ENCODE measurements around the gene FOXP2. TPM values are rescaled to one million over a fixed set of nuclear protein-coding genes. Genes with fewer than 3 reads are reported as not detected.

Gene FOXP2
- total and polyA plus RNA-seq, 2 of the 4 experiments (the other 2 are of a cell fraction): 0.89 to 1.1 TPM

DNA sequence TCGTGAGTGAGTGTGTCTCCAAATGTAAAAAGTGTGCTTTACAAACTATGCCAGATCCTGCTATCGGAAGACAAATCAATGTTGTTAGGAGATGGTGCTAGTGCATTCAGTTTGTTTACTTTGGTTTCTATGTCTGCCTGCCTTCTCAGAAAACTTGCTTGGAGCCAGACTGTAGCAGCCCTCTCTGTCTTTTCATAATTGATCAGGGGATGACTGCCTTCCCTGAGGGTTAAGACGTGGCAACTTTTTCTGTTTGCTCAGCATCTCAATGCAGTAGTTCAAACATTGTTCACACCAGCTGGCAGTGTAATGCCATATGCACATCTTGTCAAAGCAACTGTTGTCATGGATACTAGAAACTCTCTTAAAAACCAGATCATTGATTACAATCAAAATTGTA lies 118.5 kb downstream of the FOXP2 start:
- no peaks in the 10 kb centered on the region for H3K36me3 ChIP-seq (ENCODE audit: control insufficient read depth, insufficient read depth, low read length)
- no peak overlapping the region for H3K14ac ChIP-seq (replicated peaks; ENCODE audit: low read depth, low read length)
- TF ChIP-seq RAD21 (IDR thresholded peaks at IDR 0.05; ENCODE audit: low read length): no peak
- no peak for TF ChIP-seq FOS (IDR thresholded peaks at IDR 0.05; ENCODE audit: low read depth, low read length)
- TF ChIP-seq, protein P1, sequence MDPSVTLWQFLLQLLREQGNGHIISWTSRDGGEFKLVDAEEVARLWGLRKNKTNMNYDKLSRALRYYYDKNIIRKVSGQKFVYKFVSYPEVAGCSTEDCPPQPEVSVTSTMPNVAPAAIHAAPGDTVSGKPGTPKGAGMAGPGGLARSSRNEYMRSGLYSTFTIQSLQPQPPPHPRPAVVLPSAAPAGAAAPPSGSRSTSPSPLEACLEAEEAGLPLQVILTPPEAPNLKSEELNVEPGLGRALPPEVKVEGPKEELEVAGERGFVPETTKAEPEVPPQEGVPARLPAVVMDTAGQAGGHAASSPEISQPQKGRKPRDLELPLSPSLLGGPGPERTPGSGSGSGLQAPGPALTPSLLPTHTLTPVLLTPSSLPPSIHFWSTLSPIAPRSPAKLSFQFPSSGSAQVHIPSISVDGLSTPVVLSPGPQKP (IDR thresholded peaks at IDR 0.05; ENCODE audit: borderline replicate concordance, low read depth, low read length): no peak
- TF ChIP-seq CEBPB (IDR thresholded peaks at IDR 0.05; ENCODE audit: low read depth, low read length): no peak
- no peak for TF ChIP-seq SMC3 (IDR thresholded peaks at IDR 0.05; ENCODE audit: low read depth, low read length)
- TF ChIP-seq, protein P2, sequence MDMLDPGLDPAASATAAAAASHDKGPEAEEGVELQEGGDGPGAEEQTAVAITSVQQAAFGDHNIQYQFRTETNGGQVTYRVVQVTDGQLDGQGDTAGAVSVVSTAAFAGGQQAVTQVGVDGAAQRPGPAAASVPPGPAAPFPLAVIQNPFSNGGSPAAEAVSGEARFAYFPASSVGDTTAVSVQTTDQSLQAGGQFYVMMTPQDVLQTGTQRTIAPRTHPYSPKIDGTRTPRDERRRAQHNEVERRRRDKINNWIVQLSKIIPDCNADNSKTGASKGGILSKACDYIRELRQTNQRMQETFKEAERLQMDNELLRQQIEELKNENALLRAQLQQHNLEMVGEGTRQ (IDR thresholded peaks at IDR 0.05; ENCODE audit: low read depth, low read length): no peak
- TF ChIP-seq RFX5 (IDR thresholded peaks at IDR 0.05; ENCODE audit: low read depth, low read length): no peak
- no peak for TF ChIP-seq POLR2A (IDR thresholded peaks at IDR 0.05; ENCODE audit: low read depth, low read length)
- TF ChIP-seq, protein P3, sequence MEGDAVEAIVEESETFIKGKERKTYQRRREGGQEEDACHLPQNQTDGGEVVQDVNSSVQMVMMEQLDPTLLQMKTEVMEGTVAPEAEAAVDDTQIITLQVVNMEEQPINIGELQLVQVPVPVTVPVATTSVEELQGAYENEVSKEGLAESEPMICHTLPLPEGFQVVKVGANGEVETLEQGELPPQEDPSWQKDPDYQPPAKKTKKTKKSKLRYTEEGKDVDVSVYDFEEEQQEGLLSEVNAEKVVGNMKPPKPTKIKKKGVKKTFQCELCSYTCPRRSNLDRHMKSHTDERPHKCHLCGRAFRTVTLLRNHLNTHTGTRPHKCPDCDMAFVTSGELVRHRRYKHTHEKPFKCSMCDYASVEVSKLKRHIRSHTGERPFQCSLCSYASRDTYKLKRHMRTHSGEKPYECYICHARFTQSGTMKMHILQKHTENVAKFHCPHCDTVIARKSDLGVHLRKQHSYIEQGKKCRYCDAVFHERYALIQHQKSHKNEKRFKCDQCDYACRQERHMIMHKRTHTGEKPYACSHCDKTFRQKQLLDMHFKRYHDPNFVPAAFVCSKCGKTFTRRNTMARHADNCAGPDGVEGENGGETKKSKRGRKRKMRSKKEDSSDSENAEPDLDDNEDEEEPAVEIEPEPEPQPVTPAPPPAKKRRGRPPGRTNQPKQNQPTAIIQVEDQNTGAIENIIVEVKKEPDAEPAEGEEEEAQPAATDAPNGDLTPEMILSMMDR (conservative IDR thresholded peaks at IDR 0.05; ENCODE audit: low read depth, low read length): no peak
- TF ChIP-seq MAFK (IDR thresholded peaks at IDR 0.05; ENCODE audit: low read depth, low read length): no peak
- no peak for TF ChIP-seq CHD1 (IDR thresholded peaks at IDR 0.05; ENCODE audit: low read depth, low read length)
- TF ChIP-seq BHLHE40 (IDR thresholded peaks at IDR 0.05; ENCODE audit: low read depth, low read length): no peak
- no peak for TF ChIP-seq RCOR1 (IDR thresholded peaks at IDR 0.05; ENCODE audit: insufficient replicate concordance, low read length)
- TF ChIP-seq NFE2L2 (IDR thresholded peaks at IDR 0.05; ENCODE audit: low read depth, low read length): no peak
- no peak for TF ChIP-seq MXI1 (IDR thresholded peaks at IDR 0.05; ENCODE audit: borderline replicate concordance, low read depth, low read length)
- TF ChIP-seq MAZ (IDR thresholded peaks at IDR 0.05; ENCODE audit: borderline replicate concordance, low read depth, low read length): no peak
- no peak overlapping the region for H3K4me3 ChIP-seq (ENCODE audit: insufficient read depth, low read depth, low read length)
- H3K4me2 ChIP-seq (ENCODE audit: low read depth, low read length): no peak overlapping the region
- intact Hi-C loops (cut with micrococcal nuclease): loop anchor here (10.0 kb wide), 1 partner anchor 508 kb away; no protein-coding TSS in a partner anchor
- ATAC-seq (ENCODE audit: low read depth) (no peak), DNase-seq (no peak)
- no peak overlapping the region for H2BK15ac ChIP-seq (ENCODE audit: low read depth, low read length)
- no peak overlapping the region for H3K9ac ChIP-seq (ENCODE audit: low read depth, low read length)
- no peak overlapping the region for H3K4ac ChIP-seq (ENCODE audit: low read depth, low read length)
- ChIA-PET CTCF (no interaction called here), POLR2A (ENCODE audit: unreplicated experiment) (no interaction called here)
- no peaks in the 10 kb centered on the region for H3K9me1 ChIP-seq (ENCODE audit: insufficient read depth, low read length)
- no peaks in the 10 kb centered on the region for H3K79me1 ChIP-seq (ENCODE audit: low read depth in 1 of 2, low read length in 2 of 2)
- no peak overlapping the region for H2AFZ ChIP-seq (replicated peaks; ENCODE audit: low read length, poor library complexity)
- no peak overlapping the region for H3K27ac ChIP-seq (ENCODE audit: insufficient read depth, low read length)
- no peaks in the 10 kb centered on the region for H3K9me3 ChIP-seq (ENCODE audit: control insufficient read depth, insufficient read depth, low read length)
- WGBS, 2 experiments (ENCODE audit: extremely low coverage in 2 of 2, insufficient read length in 1 of 2): 91% methylated on average over 1 of the region's 3 CpGs; no CpG with 5 or more reads in 1 of the 2 experiments
- H2BK120ac ChIP-seq (ENCODE audit: low read depth, low read length): no peak overlapping the region
- no peaks in the 10 kb centered on the region for H3K4me1 ChIP-seq (ENCODE audit: control insufficient read depth, insufficient read depth, low read length)
- dilution Hi-C loops (cut with HindIII; ENCODE audit: low sequenced_read_pairs, unreplicated experiment): no loop called here
- no peak overlapping the region for H3K23ac ChIP-seq (ENCODE audit: low read depth, low read length)
- no peak overlapping the region for H4K91ac ChIP-seq (ENCODE audit: insufficient read depth, low read depth, low read length)
- H2BK5ac ChIP-seq (ENCODE audit: low read depth, low read length, poor library complexity, severe bottlenecking): no peak overlapping the region
- in situ Hi-C loops (cut with MboI; ENCODE audit: low sequenced_read_pairs): no loop called here
- H3K56ac ChIP-seq (ENCODE audit: extremely low read depth, insufficient read depth, low read length): no peak overlapping the region
- H4K20me1 ChIP-seq (ENCODE audit: insufficient read depth, low read length): no peaks in the 10 kb centered on the region
- H4K8ac ChIP-seq (ENCODE audit: low read depth in 2 of 2, low read length in 2 of 2): no peak overlapping the region
- H3K18ac ChIP-seq (ENCODE audit: low read depth, low read length): no peak overlapping the region
- H2BK20ac ChIP-seq (ENCODE audit: low read depth, low read length): no peak overlapping the region
- no peak overlapping the region for H2AK9ac ChIP-seq (replicated peaks; ENCODE audit: low read depth, low read length, poor library complexity)
- no peak overlapping the region for H4K5ac ChIP-seq (ENCODE audit: low read depth, low read length)
- BruUV-seq (replicated peaks): no TSS peak
- no peak overlapping the region for H2AK5ac ChIP-seq (ENCODE audit: low read depth, low read length)
- no peaks in the 10 kb centered on the region for H3K27me3 ChIP-seq (ENCODE audit: control insufficient read depth, insufficient read depth, low read length)

All from IMR-90 (cell line).